ENCODE measurements around the gene LTN1.

DNA sequence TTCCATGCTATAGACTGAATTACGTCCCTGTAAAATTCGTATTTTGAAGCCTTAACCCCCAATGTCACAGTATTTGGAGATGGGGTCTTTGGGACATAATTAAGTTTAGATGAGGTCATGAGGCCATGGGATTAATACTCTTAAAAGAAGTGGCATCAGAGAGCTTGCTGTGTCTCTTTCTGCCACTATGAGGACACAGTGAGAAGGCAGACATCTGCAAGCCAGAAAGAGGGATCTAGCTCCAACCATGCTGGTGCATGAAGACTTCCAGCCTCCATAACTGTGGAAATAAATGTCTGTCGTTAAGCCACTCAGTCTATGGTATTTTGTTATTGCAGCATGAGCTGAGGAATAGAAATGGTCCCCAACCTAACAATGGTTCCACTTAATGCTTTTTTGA lies 99.0 kb downstream of the LTN1 start:
- TF ChIP-seq, protein P1, sequence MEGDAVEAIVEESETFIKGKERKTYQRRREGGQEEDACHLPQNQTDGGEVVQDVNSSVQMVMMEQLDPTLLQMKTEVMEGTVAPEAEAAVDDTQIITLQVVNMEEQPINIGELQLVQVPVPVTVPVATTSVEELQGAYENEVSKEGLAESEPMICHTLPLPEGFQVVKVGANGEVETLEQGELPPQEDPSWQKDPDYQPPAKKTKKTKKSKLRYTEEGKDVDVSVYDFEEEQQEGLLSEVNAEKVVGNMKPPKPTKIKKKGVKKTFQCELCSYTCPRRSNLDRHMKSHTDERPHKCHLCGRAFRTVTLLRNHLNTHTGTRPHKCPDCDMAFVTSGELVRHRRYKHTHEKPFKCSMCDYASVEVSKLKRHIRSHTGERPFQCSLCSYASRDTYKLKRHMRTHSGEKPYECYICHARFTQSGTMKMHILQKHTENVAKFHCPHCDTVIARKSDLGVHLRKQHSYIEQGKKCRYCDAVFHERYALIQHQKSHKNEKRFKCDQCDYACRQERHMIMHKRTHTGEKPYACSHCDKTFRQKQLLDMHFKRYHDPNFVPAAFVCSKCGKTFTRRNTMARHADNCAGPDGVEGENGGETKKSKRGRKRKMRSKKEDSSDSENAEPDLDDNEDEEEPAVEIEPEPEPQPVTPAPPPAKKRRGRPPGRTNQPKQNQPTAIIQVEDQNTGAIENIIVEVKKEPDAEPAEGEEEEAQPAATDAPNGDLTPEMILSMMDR (IDR thresholded peaks at IDR 0.05): no peak
- no peak for TF ChIP-seq POLR2AphosphoS5 (IDR thresholded peaks at IDR 0.05)
